GM12878 (cell line): Measurements from ENCODE around the gene NODAL. TPM values are rescaled to one million over a fixed set of nuclear protein-coding genes. Genes with fewer than 3 reads are reported as not detected.

Experiments used
- ATAC-seq: fragments of 200-7000 bp; cut with Tn5 transposase; 3 replicates; pipeline ENCODE4 v1.9.1; 2020; ENCODE audit warnings: mild to moderate bottlenecking, moderate library complexity
- BruUV-seq: library from RNA; stranded (reverse); fragments of 400-500 nt; replicated peaks from 2 replicates; lab custom pipeline; 2021; lab: Mats Ljungman, UMichigan
- CTCF ChIA-PET: fragments of 300-600 bp; sonication (Branson Sonifier 250); formaldehyde crosslinking; extraction: SDS; loops from one replicate; lab custom pipeline; 2021; ENCODE audit warnings: inconsistent platforms; lab: Yijun Ruan, JAX
- POLR2A ChIA-PET: fragments of 350-600 bp; formaldehyde crosslinking; extraction: SDS; loops from one replicate; lab custom pipeline; 2021; ENCODE audit warnings: inconsistent platforms; lab: Charles Lee
- RAD21 ChIA-PET: fragments of 300-600 bp; sonication (Branson Sonifier 250); formaldehyde crosslinking; loops from one replicate; lab custom pipeline; 2023; ENCODE audit warnings: antibody characterized with exemption; ENCODE audit not compliant: unreplicated experiment; lab: Charles Lee
- SMC1A ChIA-PET: fragments of 300-600 bp; sonication (Branson Sonifier 250); formaldehyde crosslinking; loops from one replicate; lab custom pipeline; 2023; ENCODE audit not compliant: unreplicated experiment, uncharacterized antibody; lab: Charles Lee
- DNase-seq: peaks from one replicate; pipeline ENCODE4 v3.0.0-alpha.2; 2011; ENCODE audit warnings: low read depth, low spot score
- FAIRE-seq: peaks from 3 replicates; lab custom pipeline; 2011; peaks lifted over from hg19 to GRCh38; lab: Jason Lieb, UNC
- H2AFZ ChIP-seq: 2 replicates; pipeline ENCODE4 v1.6.0; 2011; ENCODE audit warnings: low read depth, low read length, control low read depth; ENCODE audit not compliant: control insufficient read depth
- H3K27ac ChIP-seq: 2 replicates; pipeline ENCODE4 v1.5.1; 2011; ENCODE audit warnings: control low read depth; ENCODE audit not compliant: control insufficient read depth, insufficient read depth
- H3K27me3 ChIP-seq, 2 experiments: replicated peaks in 1 of 2; 2 replicates each; pipeline versions ENCODE4 v1.6.0 to v1.6.1; 2011; ENCODE audit warnings: low read length in 1 of 2; ENCODE audit not compliant: control insufficient read depth in 2 of 2, insufficient read depth in 2 of 2
- H3K36me3 ChIP-seq, 2 experiments: 2 replicates each; pipeline ENCODE4 v1.5.1; 2011; ENCODE audit warnings: low read length in 1 of 2; ENCODE audit not compliant: control insufficient read depth in 2 of 2, insufficient read depth in 2 of 2
- H3K4me1 ChIP-seq: 2 replicates; pipeline ENCODE4 v1.6.1; 2011; ENCODE audit warnings: mild to moderate bottlenecking, low read length, moderate library complexity, mixed read lengths; ENCODE audit not compliant: control insufficient read depth, insufficient read depth
- H3K4me2 ChIP-seq: 2 replicates; pipeline ENCODE4 v1.6.0; 2011; ENCODE audit warnings: control low read depth; ENCODE audit not compliant: control insufficient read depth, insufficient read depth
- H3K4me3 ChIP-seq: fragments of 200-600 bp; sonication (generic); 2 replicates; pipeline ENCODE4 v1.5.1; 2016
- H3K79me2 ChIP-seq: 2 replicates; pipeline ENCODE4 v1.6.0; 2011; ENCODE audit warnings: low read length; ENCODE audit not compliant: control insufficient read depth, insufficient read depth
- H3K9ac ChIP-seq: 2 replicates; pipeline ENCODE4 v1.8.0; 2011; ENCODE audit warnings: low read length, control low read depth, mixed read lengths; ENCODE audit not compliant: control insufficient read depth, insufficient read depth
- H3K9me3 ChIP-seq: replicated peaks from 3 replicates; pipeline ENCODE4 v1.5.1; 2011; ENCODE audit warnings: mild to moderate bottlenecking, low read length; ENCODE audit not compliant: control insufficient read depth, insufficient read depth
- H4K20me1 ChIP-seq: 2 replicates; pipeline ENCODE4 v1.6.0; 2011; ENCODE audit not compliant: control insufficient read depth, insufficient read depth
- IRF4 ChIP-seq: IDR thresholded peaks from 2 replicates; pipeline ENCODE4 v1.6.1; 2011; ENCODE audit warnings: low read depth, low read length
- SIN3A ChIP-seq: IDR thresholded peaks from 2 replicates; pipeline ENCODE4 v1.6.1; 2012; ENCODE audit warnings: low read depth, low read length, improper control_type of control experiment
- SIX5 ChIP-seq: IDR thresholded peaks from 2 replicates; pipeline ENCODE4 v1.6.1; 2011; ENCODE audit warnings: mild to moderate bottlenecking, low read depth, low read length, moderate library complexity; ENCODE audit not compliant: severe bottlenecking
- TCF3 ChIP-seq: IDR thresholded peaks from 2 replicates; pipeline ENCODE4 v1.6.1; 2012; ENCODE audit warnings: low read depth, mild to moderate bottlenecking, low read length, borderline replicate concordance; ENCODE audit not compliant: insufficient read depth
- ZNF217 ChIP-seq: fragments of 450-650 bp; IDR thresholded peaks from 2 replicates; pipeline ENCODE4 v1.6.1; 2017; ENCODE audit warnings: antibody characterized with exemption, mild to moderate bottlenecking
- WGBS: methylation state at CpG from one replicate; pipeline ENCODE4 v1.1.6; 2016; ENCODE audit warnings: low lambda C conversion rate; ENCODE audit not compliant: insufficient replicate concordance, insufficient coverage; ENCODE audit errors: missing lambda C conversion rate; 5-methylcytosine and 5-hydroxymethylcytosine counted together
- in situ Hi-C: fragments of 300-500 bp; cut with MboI; formaldehyde crosslinking; loops from 9 replicates; pipeline ENCODE4 v1.14.3; 2018; ENCODE audit warnings: mixed read lengths
- intact Hi-C: fragments of 100-400 bp; cut with micrococcal nuclease; formaldehyde crosslinking; loops from one replicate; pipeline ENCODE4 v1.14.2; 2022; ENCODE audit not compliant: unreplicated experiment
- polyA plus RNA-seq, 11 experiments: library from polyadenylated mRNA; depleted of rRNA in 4 of 11; unstranded in 6 of 11; stranded (reverse) in 5 of 11; fragments of >200 nt; fragmentation: Nextera tagmentation in 4 of 11; fragmentation: Illumina TruSeq in 1 of 11; extraction: Ambion mirVana in 4 of 11; extraction: Trizol in 1 of 11; gene quantifications; 1 replicate in 1 of 11; 2 replicates in 10 of 11; pipeline versions ENCODE4 v1.2.1 to v1.2.3, GENCODE V29; 2011 to 2016; ENCODE audit warnings: inconsistent platforms in 2 of 11, missing spikeins in 2 of 11, low read depth in 1 of 11
- total RNA-seq, 4 experiments: library from RNA; depleted of rRNA in 3 of 4; stranded (reverse); fragments of >200 nt in 3 of 4; fragmentation: Illumina TruSeq in 1 of 4; extraction: Trizol in 1 of 4; gene quantifications; 2 replicates each; pipeline versions ENCODE4 v1.2.1 to v1.2.3, GENCODE V29; 2013 to 2021
- TF ChIP-seq, protein P1 (sequence below): fragments of 450-650 bp; conservative IDR thresholded peaks from 2 replicates; pipeline ENCODE4 v1.6.1; 2017; ENCODE audit warnings: mild to moderate bottlenecking, moderate library complexity
- TF ChIP-seq, protein P2 (sequence below): IDR thresholded peaks from 2 replicates; pipeline ENCODE4 v1.6.1; 2012; ENCODE audit warnings: low read depth, low read length, improper control_type of control experiment

Gene NODAL
- total and polyA plus RNA-seq, 10 of the 15 experiments (the other 5 are each of a cell fraction or from before 2014, with no cell fraction given), result not detected

DNA sequence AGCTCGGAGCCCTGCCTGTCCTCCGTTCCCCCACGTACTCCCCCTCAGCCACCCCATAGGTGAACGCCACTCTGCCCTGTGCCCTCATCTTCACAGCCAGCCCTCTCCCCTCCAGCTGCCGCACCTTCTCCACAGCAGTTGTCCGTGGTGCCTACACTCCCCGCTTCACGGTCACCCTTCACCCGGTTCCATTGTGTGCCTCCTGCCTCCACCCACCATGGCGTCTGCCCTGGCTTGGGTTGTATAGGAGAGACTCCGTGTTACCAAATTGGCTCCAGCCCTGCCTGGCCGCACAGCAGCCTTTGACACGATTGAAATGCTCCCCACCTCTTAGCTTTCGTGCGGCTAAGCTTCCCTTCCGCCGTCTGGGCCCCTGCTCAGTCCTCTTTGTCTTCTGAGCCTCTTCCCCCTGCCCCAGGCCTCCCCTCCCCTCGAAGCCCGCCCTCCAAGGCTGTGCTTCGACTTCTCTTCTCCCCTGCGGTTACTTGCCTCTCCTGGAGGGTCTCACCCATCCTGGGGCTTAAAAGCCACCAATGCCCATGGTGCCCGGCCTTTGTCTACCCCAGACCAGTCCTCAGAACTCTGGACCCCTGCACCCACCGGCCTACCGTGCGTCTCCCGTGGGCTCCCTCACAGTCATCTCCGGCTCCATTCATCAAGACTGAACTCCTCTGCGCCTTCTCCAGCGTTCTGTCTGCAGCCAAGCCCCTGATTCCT is 18.5 kb upstream of the NODAL start:
- H3K27ac ChIP-seq, result no peak overlapping the region
- H3K9me3 ChIP-seq, result no peaks in the 10 kb centered on the region
- H3K4me2 ChIP-seq, result no peak overlapping the region
- ChIA-PET SMC1A (interaction anchor here (0.6 to 2.1 kb wide), 2 partner anchors 12 to 90 kb away, joined by 3 to 13 read pairs; no protein-coding TSS in a partner anchor), POLR2A (no interaction called here), RAD21 (interaction anchor here (1.3 to 2.5 kb wide), 3 partner anchors 81 to 99 kb away, joined by 4 to 15 read pairs (median 9); no protein-coding TSS in a partner anchor), CTCF (interaction anchor here (2.6 to 6.0 kb wide), 4 partner anchors 39 to 294 kb away, joined by 13 to 74 read pairs (median 19); no protein-coding TSS in a partner anchor)
- TF ChIP-seq TCF3, result no peak
- TF ChIP-seq, protein P1, sequence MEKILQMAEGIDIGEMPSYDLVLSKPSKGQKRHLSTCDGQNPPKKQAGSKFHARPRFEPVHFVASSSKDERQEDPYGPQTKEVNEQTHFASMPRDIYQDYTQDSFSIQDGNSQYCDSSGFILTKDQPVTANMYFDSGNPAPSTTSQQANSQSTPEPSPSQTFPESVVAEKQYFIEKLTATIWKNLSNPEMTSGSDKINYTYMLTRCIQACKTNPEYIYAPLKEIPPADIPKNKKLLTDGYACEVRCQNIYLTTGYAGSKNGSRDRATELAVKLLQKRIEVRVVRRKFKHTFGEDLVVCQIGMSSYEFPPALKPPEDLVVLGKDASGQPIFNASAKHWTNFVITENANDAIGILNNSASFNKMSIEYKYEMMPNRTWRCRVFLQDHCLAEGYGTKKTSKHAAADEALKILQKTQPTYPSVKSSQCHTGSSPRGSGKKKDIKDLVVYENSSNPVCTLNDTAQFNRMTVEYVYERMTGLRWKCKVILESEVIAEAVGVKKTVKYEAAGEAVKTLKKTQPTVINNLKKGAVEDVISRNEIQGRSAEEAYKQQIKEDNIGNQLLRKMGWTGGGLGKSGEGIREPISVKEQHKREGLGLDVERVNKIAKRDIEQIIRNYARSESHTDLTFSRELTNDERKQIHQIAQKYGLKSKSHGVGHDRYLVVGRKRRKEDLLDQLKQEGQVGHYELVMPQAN, result no peak
- TF ChIP-seq IRF4, result no peak
- no peak for TF ChIP-seq SIX5
- TF ChIP-seq, protein P2, sequence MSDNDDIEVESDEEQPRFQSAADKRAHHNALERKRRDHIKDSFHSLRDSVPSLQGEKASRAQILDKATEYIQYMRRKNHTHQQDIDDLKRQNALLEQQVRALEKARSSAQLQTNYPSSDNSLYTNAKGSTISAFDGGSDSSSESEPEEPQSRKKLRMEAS, result no peak
- TF ChIP-seq ZNF217, result no peak
- no peak for TF ChIP-seq SIN3A
- H3K27me3 ChIP-seq, result peaks cover 3 to 5% of the 10 kb centered on the region in 2 experiments; a peak in 3 of 4 replicates
- H3K9ac ChIP-seq, result no peak overlapping the region
- no peaks in the 10 kb centered on the region for H4K20me1 ChIP-seq
- H3K79me2 ChIP-seq, result no peaks in the 10 kb centered on the region
- intact Hi-C loops (loop anchor here (10.0 kb wide), 1 partner anchor 425 kb away; the partner anchor contains the start of gene PCBD1), in situ Hi-C loops (loop anchor here (5.0 to 10.0 kb wide), 3 partner anchors 77 to 425 kb away; partner anchors contain the start of gene PCBD1)
- H3K36me3 ChIP-seq, result no peaks in the 10 kb centered on the region
- H2AFZ ChIP-seq, result no peak overlapping the region
- no peaks in the 10 kb centered on the region for H3K4me1 ChIP-seq
- BruUV-seq, result no TSS peak
- FAIRE-seq, result no peak
- no peak overlapping the region for H3K4me3 ChIP-seq
- 52% methylated on average over 26 of the region's 29 CpGs for WGBS
- no peak for DNase-seq
- no peak for ATAC-seq
